ENCODE data around the gene RHEBL1. TPM values are rescaled to one million over a fixed set of nuclear protein-coding genes. Genes with fewer than 3 reads are reported as not detected.

Gene RHEBL1
- total RNA-seq, 1 experiment from 2014 or later = 4.5 TPM

GRCh38 chr12:49037111-49037946, 32.5 kb downstream of the RHEBL1 start:
- no peak for DNase-seq (ENCODE audit: low read depth)

- DNase-seq (ENCODE audit: low read depth) = no peak
Observed at GRCh38 chr12:49036029-49036428, 33.8 kb downstream of the RHEBL1 start.

- no peak for DNase-seq (ENCODE audit: low read depth)
Observed at GRCh38 chr12:49034286-49034622, 35.5 kb downstream of the RHEBL1 start.

GRCh38 chr12:49033611-49034285, 36.0 kb downstream of the RHEBL1 start:
- no peak for DNase-seq (ENCODE audit: low read depth)

GRCh38 chr12:49032679-49033447, 36.9 kb downstream of the RHEBL1 start:
- no peak for DNase-seq (ENCODE audit: low read depth)

- no peak for DNase-seq (ENCODE audit: low read depth)
Observed at GRCh38 chr12:49032276-49032675, 37.5 kb downstream of the RHEBL1 start.

- no peak for DNase-seq (ENCODE audit: low read depth)
Observed at GRCh38 chr12:49031573-49032161, 38.1 kb downstream of the RHEBL1 start.

GRCh38 chr12:49030714-49031572, 38.8 kb downstream of the RHEBL1 start:
- DNase-seq (ENCODE audit: low read depth) = no peak

GRCh38 chr12:49030119-49030518, 39.7 kb downstream of the RHEBL1 start:
- DNase-seq (ENCODE audit: low read depth) = no peak

GRCh38 chr12:49028666-49029275, 41.0 kb downstream of the RHEBL1 start:
- DNase-seq (ENCODE audit: low read depth) = no peak

GRCh38 chr12:49027846-49028555, 41.8 kb downstream of the RHEBL1 start:
- no peak for DNase-seq (ENCODE audit: low read depth)

- DNase-seq (ENCODE audit: low read depth) = no peak
Observed at GRCh38 chr12:49026678-49027480, 42.9 kb downstream of the RHEBL1 start.

- no peak for DNase-seq (ENCODE audit: low read depth)
Observed at GRCh38 chr12:49026101-49026500, 43.7 kb downstream of the RHEBL1 start.

GRCh38 chr12:49025463-49025862, 44.3 kb downstream of the RHEBL1 start:
- no peak for DNase-seq (ENCODE audit: low read depth)

- DNase-seq (ENCODE audit: low read depth) = no peak
Observed at GRCh38 chr12:49024543-49024942, 45.2 kb downstream of the RHEBL1 start.

GRCh38 chr12:49023812-49024211, 46.0 kb downstream of the RHEBL1 start:
- no peak for DNase-seq (ENCODE audit: low read depth)

GRCh38 chr12:49022558-49023178, 47.1 kb downstream of the RHEBL1 start:
- DNase-seq (ENCODE audit: low read depth) = no peak

GRCh38 chr12:49021292-49021915, 48.4 kb downstream of the RHEBL1 start:
- DNase-seq (ENCODE audit: low read depth) = no peak
